ENCODE results near the gene TLNRD1. TPM values are rescaled to one million over a fixed set of nuclear protein-coding genes. Genes with fewer than 3 reads are reported as not detected.

TLNRD1 gene
- total RNA-seq, 1 experiment from 2014 or later, result 19.3 TPM

GRCh38 chr15:80986487-80986886 lies 14.2 kb upstream of the TLNRD1 start:
- H2AK5ac ChIP-seq (ENCODE audit: insufficient read length, low read length), result no peak overlapping the region
- H3K56ac ChIP-seq (ENCODE audit: insufficient read length, low read depth, low read length), result no peak overlapping the region
- no peak overlapping the region for H3K4me2 ChIP-seq (ENCODE audit: insufficient read depth, insufficient read length, low read length)
- peaks cover 2% of the 10 kb centered on the region; the same call in 1 of the 2 replicates for H3K4me1 ChIP-seq (ENCODE audit: insufficient read depth, low read length)
- Mint-ChIP-seq H3K4me3 (no peak overlapping the region), H3K9me3 (no peaks in the 10 kb centered on the region), H3K4me1 (peaks cover 31 to 41% of the 10 kb centered on the region in 2 experiments), H3K36me3 (ENCODE audit: insufficient read depth in 1 of 3, low read depth in 3 of 3) (peaks cover 9 to 18% (median 10%) of the 10 kb centered on the region in 3 experiments), H3K27ac (no peak overlapping the region), H3K27me3 (ENCODE audit: low read depth) (no peaks in the 10 kb centered on the region)
- H2BK12ac ChIP-seq (ENCODE audit: insufficient read length, low read depth, low read length), result no peak overlapping the region
- peaks cover 39% of the 10 kb centered on the region for H3K79me2 ChIP-seq (ENCODE audit: insufficient read depth, low read length)
- no peak overlapping the region for H2BK15ac ChIP-seq (ENCODE audit: low read depth, low read length)
- no peak overlapping the region for H4K5ac ChIP-seq (ENCODE audit: insufficient read length, low read depth, low read length)
- H3T11ph ChIP-seq (ENCODE audit: low read length), result no peak overlapping the region
- no peak overlapping the region for H3K14ac ChIP-seq (ENCODE audit: insufficient read depth, low read length)
- H3K18ac ChIP-seq (ENCODE audit: insufficient read length, low read depth, low read length), result no peak overlapping the region
- no peak for DNase-seq
- no peak overlapping the region for H2BK5ac ChIP-seq (ENCODE audit: insufficient read length, low read length)
- H4K91ac ChIP-seq (ENCODE audit: insufficient read length, low read depth, low read length), result no peak overlapping the region
- H2AFZ ChIP-seq (ENCODE audit: low read length), result no peak overlapping the region
- no peak overlapping the region for H2BK120ac ChIP-seq (ENCODE audit: low read depth, low read length, poor library complexity, severe bottlenecking)
- WGBS (ENCODE audit: extremely low coverage, insufficient read length, low lambda C conversion rate), result no CpG with 5 or more reads among the region's 1 CpG
- H3K9me3 ChIP-seq (ENCODE audit: control insufficient read depth, low read depth, low read length), result no peaks in the 10 kb centered on the region
- no peak overlapping the region for H4K8ac ChIP-seq (replicated peaks; ENCODE audit: insufficient read length, low read depth, low read length)
- H3K4ac ChIP-seq (ENCODE audit: low read depth, low read length), result no peak overlapping the region
- H3K79me1 ChIP-seq (ENCODE audit: insufficient read depth, low read depth, low read length, poor library complexity, severe bottlenecking), result peaks cover 21% of the 10 kb centered on the region
- H3K9ac ChIP-seq (ENCODE audit: extremely low read depth, insufficient read length, low read length), result no peak overlapping the region
- no peaks in the 10 kb centered on the region for H3K27me3 ChIP-seq (ENCODE audit: insufficient read depth, low read length)
- H4K20me1 ChIP-seq (ENCODE audit: control insufficient read depth, insufficient read depth, insufficient read length), result no peaks in the 10 kb centered on the region
- H2BK20ac ChIP-seq (ENCODE audit: low read depth, low read length, poor library complexity, severe bottlenecking), result no peak overlapping the region
- peaks cover 8% of the 10 kb centered on the region for H3K23me2 ChIP-seq (ENCODE audit: insufficient read length, low read depth, low read length, poor library complexity, severe bottlenecking)
- no peak overlapping the region for H3K27ac ChIP-seq (ENCODE audit: insufficient read length, low read depth, low read length)
- no peak for TF ChIP-seq CTCF (conservative IDR thresholded peaks at IDR 0.05)
- H3K23ac ChIP-seq (ENCODE audit: insufficient read length, low read depth, low read length), result no peak overlapping the region
